Suprapubic skin (tissue), 4 donors: ENCODE results near the gene MSN.

ENCODE experiments used
- CTCF ChIP-seq, 2 donors: fragments of 200-600 bp in 1 of 2; fragments of 450-650 bp in 1 of 2; sonication (generic) in 1 of 2; IDR thresholded peaks; one replicate each; pipeline ENCODE4 v1.5.1; 2016 to 2019; ENCODE audit warnings: antibody characterized with exemption in 2 of 2, mild to moderate bottlenecking in 1 of 2, moderate library complexity in 1 of 2
- POLR2A ChIP-seq, 2 donors: fragments of 450-650 bp; IDR thresholded peaks; one replicate each; pipeline ENCODE4 v1.6.1; 2017; ENCODE audit warnings: antibody characterized with exemption in 2 of 2, mild to moderate bottlenecking in 2 of 2, moderate library complexity in 2 of 2
- POLR2AphosphoS5 ChIP-seq, 3 donors: sonication (generic); formaldehyde crosslinking; IDR thresholded peaks; one replicate each; pipeline ENCODE4 v1.6.1; 2017; ENCODE audit warnings: antibody characterized with exemption in 3 of 3

- TF ChIP-seq POLR2AphosphoS5 (IDR thresholded peaks at IDR 0.05) = no peak
- no peak for TF ChIP-seq CTCF (IDR thresholded peaks at IDR 0.05)
- no peak for TF ChIP-seq POLR2A (IDR thresholded peaks at IDR 0.05)
Observed at GRCh38 chrX:65635822-65636221, 31.6 kb upstream of the MSN start.
